PFSK-1 (cell line): Measurements from ENCODE around the gene MIOS.

ENCODE experiments used
- FOXP2 ChIP-seq: optimal IDR thresholded peaks from 2 replicates; pipeline ENCODE3; 2011; ENCODE audit warnings: borderline replicate concordance, control low read depth, inconsistent platforms; ENCODE audit not compliant: insufficient read depth; ENCODE audit errors: extremely low read length, extremely low read depth
- POLR2AphosphoS5 ChIP-seq: IDR thresholded peaks from 2 replicates; pipeline ENCODE4 v1.6.1; 2012; ENCODE audit warnings: low read depth, mild to moderate bottlenecking, control low read depth, low read length, moderate library complexity
- SIN3A ChIP-seq: IDR thresholded peaks from 2 replicates; pipeline ENCODE4 v1.6.1; 2012; ENCODE audit warnings: mild to moderate bottlenecking, low read length, moderate library complexity, borderline replicate concordance; ENCODE audit not compliant: insufficient read depth
- TAF1 ChIP-seq: IDR thresholded peaks from 2 replicates; pipeline ENCODE4 v1.6.1; 2012; ENCODE audit warnings: low read length, control low read depth, borderline replicate concordance; ENCODE audit not compliant: insufficient read depth
- TF ChIP-seq, protein P1 (sequence below), 2 experiments: IDR thresholded peaks; 2 replicates each; pipeline versions ENCODE4 v1.6.1 to v1.8.0; 2011 to 2012; ENCODE audit warnings: low read depth in 2 of 2, low read length in 2 of 2, control low read depth in 1 of 2, inconsistent platforms in 1 of 2, mild to moderate bottlenecking in 1 of 2, moderate library complexity in 1 of 2; ENCODE audit not compliant: insufficient read depth in 1 of 2

MIOS gene

DNA sequence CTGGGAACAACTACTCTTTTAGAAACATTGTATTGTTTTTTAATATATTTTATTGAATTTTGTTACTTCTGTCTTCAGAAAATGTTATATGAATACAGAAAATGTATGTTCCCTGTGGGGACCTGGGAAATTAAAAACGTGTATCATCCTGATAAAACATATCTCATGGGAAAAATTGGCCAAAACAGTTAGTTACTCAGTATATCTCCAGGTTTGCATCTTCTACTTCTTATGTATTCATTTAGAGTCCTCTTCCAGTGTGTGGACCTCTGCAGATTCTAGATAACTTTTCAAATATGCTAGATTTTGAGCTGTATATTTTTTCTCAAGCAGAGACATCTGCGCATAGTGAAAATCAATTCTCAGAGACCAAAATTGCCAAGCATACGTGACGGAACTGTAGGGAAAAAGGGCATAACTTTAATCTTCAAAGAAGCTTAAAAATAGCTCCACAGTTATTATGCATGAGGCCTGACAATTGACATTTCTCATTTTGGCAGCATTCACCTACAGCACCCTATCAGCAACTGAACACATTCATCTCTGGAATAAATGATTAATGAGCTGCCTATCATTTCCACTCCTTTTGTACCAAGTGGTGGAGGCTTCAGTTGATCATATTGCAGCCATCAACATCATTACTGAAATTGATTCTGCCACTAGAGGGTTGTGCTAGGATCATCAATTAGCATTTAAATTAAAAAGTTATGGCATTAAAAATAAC is 47.5 kb downstream of the MIOS start:
- TF ChIP-seq, protein P1, sequence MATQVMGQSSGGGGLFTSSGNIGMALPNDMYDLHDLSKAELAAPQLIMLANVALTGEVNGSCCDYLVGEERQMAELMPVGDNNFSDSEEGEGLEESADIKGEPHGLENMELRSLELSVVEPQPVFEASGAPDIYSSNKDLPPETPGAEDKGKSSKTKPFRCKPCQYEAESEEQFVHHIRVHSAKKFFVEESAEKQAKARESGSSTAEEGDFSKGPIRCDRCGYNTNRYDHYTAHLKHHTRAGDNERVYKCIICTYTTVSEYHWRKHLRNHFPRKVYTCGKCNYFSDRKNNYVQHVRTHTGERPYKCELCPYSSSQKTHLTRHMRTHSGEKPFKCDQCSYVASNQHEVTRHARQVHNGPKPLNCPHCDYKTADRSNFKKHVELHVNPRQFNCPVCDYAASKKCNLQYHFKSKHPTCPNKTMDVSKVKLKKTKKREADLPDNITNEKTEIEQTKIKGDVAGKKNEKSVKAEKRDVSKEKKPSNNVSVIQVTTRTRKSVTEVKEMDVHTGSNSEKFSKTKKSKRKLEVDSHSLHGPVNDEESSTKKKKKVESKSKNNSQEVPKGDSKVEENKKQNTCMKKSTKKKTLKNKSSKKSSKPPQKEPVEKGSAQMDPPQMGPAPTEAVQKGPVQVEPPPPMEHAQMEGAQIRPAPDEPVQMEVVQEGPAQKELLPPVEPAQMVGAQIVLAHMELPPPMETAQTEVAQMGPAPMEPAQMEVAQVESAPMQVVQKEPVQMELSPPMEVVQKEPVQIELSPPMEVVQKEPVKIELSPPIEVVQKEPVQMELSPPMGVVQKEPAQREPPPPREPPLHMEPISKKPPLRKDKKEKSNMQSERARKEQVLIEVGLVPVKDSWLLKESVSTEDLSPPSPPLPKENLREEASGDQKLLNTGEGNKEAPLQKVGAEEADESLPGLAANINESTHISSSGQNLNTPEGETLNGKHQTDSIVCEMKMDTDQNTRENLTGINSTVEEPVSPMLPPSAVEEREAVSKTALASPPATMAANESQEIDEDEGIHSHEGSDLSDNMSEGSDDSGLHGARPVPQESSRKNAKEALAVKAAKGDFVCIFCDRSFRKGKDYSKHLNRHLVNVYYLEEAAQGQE (IDR thresholded peaks at IDR 0.05; ENCODE audit: insufficient read depth in 1 of 2, low read depth in 2 of 2, low read length in 2 of 2), result no peak
- TF ChIP-seq TAF1, result no peak
- TF ChIP-seq FOXP2, result no peak
- no peak for TF ChIP-seq POLR2AphosphoS5
- TF ChIP-seq SIN3A, result no peak

- TF ChIP-seq FOXP2 (no peak), POLR2AphosphoS5 (no peak), TAF1 (no peak), SIN3A (no peak)
- TF ChIP-seq, protein P1 (IDR thresholded peaks at IDR 0.05; ENCODE audit: insufficient read depth in 1 of 2, low read depth in 2 of 2, low read length in 2 of 2), result no peak
Observed at GRCh38 chr7:7617550-7617949, 50.9 kb downstream of the MIOS start.

- TF ChIP-seq SIN3A, result no peak
- TF ChIP-seq POLR2AphosphoS5, result no peak
- TF ChIP-seq TAF1, result no peak
- TF ChIP-seq FOXP2, result no peak
- TF ChIP-seq, protein P1 (IDR thresholded peaks at IDR 0.05; ENCODE audit: insufficient read depth in 1 of 2, low read depth in 2 of 2, low read length in 2 of 2), result no peak
Observed at GRCh38 chr7:7618410-7618809, 51.7 kb downstream of the MIOS start.

DNA sequence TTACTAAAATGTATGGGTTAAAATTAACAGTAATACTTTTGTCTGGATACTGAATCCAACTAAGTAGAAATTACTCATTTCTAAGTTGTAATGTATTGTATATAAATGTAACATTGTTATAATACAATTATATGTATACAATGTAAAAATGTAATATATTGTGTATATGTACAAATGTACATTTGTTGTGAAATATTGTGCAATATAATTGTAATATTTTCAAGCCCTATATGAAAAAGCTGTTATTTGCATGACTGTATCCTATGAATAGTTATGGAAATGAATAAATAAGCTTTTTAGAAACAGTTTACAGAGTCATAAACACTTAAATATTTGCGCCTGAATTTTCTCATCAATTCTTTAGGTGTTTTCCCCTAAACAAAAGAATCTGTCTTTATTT is 53.6 kb downstream of the MIOS start:
- TF ChIP-seq, protein P1 (IDR thresholded peaks at IDR 0.05; ENCODE audit: insufficient read depth in 1 of 2, low read depth in 2 of 2, low read length in 2 of 2), result no peak
- no peak for TF ChIP-seq TAF1
- no peak for TF ChIP-seq POLR2AphosphoS5
- TF ChIP-seq FOXP2, result no peak
